GM10266 (cell line): ENCODE measurements around the gene SUGT1.
A peak's percentile ranks its signal among the peaks of the same experiment; 100 is the strongest.

Experiments
- DNase-seq: peaks from one replicate; pipeline ENCODE4 v3.0.0; 2012; ENCODE audit errors: extremely low spot score
- CTCF ChIP-seq: IDR thresholded peaks from 2 replicates; pipeline ENCODE4 v1.5.1; 2012; ENCODE audit warnings: mild to moderate bottlenecking, low read depth; ENCODE audit not compliant: control insufficient read depth, insufficient read depth; ENCODE audit errors: missing control alignments

The SUGT1 gene

GRCh38 chr13:52651897-52652195 lies 790 bp upstream of the SUGT1 start:
- no peak for TF ChIP-seq CTCF
- DNase-seq: peak; percentile 9

- TF ChIP-seq CTCF: no peak
- DNase-seq: no peak
Observed at GRCh38 chr13:52652980-52653303, 306 bp downstream of the SUGT1 start.

- TF ChIP-seq CTCF: no peak
- no peak for DNase-seq
Observed at GRCh38 chr13:52659340-52659739, 6.7 kb downstream of the SUGT1 start.

GRCh38 chr13:52664272-52664671 lies 11.6 kb downstream of the SUGT1 start:
- DNase-seq: no peak
- TF ChIP-seq CTCF: no peak

GRCh38 chr13:52665325-52665724 lies 12.7 kb downstream of the SUGT1 start:
- peak; percentile 22 for TF ChIP-seq CTCF
- no peak for DNase-seq

GRCh38 chr13:52669677-52670076 lies 17.0 kb downstream of the SUGT1 start:
- TF ChIP-seq CTCF: no peak
- no peak for DNase-seq

GRCh38 chr13:52670726-52671125 lies 18.1 kb downstream of the SUGT1 start:
- no peak for DNase-seq
- TF ChIP-seq CTCF: no peak
